HG02884 (cell line): Measurements from ENCODE around the gene BTN2A1.
"Not testable (repeated sequence)": the region's sequence is repeated elsewhere in the genome, so short reads cannot be mapped to it uniquely, and the experiment has no call there.

Experiments used
- ATAC-seq: cut with Tn5 transposase; IDR thresholded peaks from one replicate; pipeline ENCODE4 v1.9.1; 2021; ENCODE audit warnings: mild to moderate bottlenecking, moderate library complexity; ENCODE audit not compliant: unreplicated experiment

Gene BTN2A1

DNA sequence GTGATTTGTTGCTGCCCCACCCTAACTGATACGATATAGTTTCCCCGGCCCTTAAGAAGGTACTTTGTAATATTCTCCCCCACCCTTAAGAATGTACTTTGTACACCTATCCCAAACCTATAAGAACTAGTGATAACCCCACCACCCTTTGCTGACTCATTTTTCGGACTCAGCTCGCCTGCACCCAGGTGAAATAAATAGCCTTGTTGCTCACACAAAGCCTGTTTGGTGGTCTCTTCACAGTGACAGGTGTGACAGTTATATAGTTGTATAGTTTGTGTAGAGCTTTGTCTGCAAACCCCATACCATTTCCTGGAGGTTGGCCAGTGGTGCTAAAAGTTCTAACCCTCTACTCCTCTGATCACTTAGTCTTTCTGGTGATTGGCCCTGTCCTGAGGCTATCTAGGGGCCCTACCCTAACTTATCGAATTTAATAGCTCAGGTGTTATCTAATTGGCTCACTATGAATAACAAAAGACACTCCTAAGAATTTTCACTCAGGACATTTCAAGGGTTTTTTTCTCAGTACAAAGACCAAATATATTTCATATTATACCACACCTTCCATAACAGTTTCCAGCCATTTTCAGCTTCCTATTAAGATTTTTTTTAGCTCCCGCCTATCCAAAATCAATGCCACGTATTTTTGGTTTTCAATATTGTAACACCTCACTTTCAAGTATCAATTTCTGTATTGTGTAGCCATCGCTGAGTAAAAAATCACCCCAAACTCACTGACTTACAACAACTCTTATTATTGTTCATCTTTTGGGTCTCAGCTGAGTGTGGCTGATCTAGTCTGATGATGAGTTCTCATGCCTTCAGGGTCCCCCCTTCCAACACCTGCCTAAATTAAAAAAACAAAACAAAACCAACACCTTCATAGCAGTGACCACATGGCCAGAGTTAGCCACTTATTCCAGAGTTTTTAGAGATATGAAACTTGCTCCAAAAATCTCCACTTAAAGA lies 32.5 kb downstream of the BTN2A1 start:
- no peak for ATAC-seq

DNA sequence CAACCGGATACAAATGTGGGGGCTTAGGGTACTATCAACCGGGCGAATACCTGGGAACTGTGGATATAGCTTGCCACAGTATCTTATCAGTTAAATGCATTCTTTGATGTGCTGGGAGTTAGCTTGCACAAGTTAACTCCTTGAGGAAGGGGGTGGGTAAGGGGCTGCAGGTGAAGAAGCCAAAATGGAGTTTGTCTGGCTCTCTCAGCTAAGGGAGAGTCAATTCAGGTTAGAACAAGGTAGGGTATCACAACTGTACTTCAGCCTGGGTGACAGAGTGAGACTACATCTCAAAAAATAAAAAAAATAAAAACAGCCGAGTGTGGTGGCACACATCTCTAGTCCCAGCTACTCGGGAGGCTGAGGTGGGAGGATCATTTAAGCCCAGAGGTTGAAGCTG lies 33.8 kb downstream of the BTN2A1 start:
- no peak for ATAC-seq

DNA sequence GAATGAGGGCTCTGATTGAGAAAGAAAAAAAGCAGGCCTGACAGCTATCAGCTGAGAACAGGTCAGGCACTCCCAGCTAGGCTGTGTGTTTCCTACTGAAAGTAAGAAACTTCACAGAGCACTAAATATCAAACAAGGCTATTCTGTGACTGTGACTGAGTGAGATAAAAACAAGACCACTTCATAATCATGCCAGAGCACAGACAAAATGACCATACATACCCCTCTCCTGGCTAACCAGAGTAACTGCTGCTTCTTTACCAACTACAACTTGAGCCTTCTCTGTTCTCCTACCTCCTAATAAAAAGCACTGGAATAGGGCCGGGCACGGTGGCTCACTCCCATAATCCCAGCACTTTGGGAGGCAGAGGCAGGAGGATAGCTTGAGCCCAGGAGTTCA lies 35.5 kb downstream of the BTN2A1 start:
- no peak for ATAC-seq

- ATAC-seq = no peak
Observed at GRCh38 chr6:26494117-26494516, 36.4 kb downstream of the BTN2A1 start.

DNA sequence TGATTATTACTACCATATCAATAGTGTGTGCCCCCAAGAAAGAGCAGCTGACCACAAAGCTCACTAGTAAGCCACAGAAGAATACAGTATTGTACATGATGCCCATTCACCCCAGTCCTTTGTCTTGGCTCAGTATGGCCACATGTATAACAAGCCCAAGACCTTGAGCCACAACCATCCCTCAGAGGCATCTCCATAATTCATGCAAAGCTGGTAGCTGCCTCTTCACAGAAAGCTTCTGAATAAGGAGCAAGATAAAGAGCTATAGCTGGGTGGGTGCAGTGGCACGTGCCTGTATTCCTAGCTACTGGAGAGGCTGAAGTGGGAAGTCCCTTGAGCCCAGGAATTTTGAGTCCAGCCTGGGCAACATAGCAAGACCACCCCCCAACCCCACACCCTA lies 37.5 kb downstream of the BTN2A1 start:
- ATAC-seq = no peak

DNA sequence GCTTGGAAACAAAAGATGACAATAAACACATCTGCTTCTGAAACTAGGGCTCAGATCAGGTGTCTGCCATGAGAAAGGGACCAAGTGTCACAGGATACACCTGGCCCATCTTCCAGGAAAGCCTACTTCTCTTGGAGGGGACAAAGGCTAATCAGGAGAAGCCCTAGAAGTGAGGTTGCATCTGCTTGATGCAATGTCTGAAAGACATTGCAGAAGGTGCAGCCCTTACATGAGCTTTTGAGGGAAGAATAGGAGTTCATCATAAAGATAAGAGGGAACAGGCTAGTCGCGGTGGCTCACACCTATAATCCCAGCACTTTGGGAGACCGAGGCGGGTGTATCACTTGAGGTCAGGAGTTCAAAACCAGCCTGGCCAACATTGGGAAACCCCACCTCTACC lies 39.9 kb downstream of the BTN2A1 start:
- no peak for ATAC-seq

DNA sequence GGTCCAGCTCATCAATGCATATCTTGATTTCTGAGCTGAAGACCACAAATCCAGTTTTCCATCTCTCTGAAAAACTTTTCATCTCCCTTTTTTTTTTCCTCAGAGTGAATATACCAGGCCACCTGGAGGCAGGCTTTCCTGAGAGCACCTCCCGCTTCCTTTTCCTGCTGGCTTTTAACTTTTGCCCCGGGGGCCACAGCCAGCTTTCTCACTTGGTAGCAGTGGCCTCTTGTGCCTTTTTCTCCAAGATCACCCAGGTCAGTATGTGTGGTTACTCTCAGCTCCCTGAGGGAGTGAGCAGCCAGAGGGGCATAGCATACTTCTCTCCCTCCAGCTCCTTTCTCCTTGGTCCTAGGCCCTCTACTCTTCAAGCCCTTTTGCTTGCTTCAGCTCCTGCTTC lies 42.3 kb downstream of the BTN2A1 start, which contains the start of gene BTN1A1:
Gene BTN1A1 (plus strand): TSS at position 202 of the 400 bp plus-strand sequence. CDS start 984 bp downstream, outside the sequence.
- ATAC-seq = no peak

GRCh38 chr6:26501482-26501986 lies 43.8 kb downstream of the BTN2A1 start:
- ATAC-seq = no peak

GRCh38 chr6:26502165-26502564 lies 44.4 kb downstream of the BTN2A1 start:
- ATAC-seq = no peak

DNA sequence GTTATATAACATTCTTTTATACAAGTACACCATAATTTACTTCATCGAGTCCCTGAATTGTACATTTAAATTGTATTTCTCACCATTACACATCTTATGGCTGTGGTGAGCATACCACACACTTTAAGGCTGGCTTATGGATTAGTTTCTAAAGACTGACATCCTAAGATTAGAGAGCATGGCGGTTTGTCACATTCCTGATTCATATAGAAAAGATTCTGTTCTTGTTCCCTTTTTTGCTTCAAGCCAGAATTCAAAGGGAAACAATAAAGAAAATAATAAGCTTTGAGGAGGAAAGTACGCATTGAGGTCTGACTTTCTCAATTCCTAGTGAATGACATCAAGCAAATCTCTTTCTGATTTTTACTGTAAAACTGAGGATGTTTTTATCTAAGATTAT lies 44.9 kb downstream of the BTN2A1 start:
- no peak for ATAC-seq

- ATAC-seq = no peak
Observed at GRCh38 chr6:26507658-26508057, 49.9 kb downstream of the BTN2A1 start.

DNA sequence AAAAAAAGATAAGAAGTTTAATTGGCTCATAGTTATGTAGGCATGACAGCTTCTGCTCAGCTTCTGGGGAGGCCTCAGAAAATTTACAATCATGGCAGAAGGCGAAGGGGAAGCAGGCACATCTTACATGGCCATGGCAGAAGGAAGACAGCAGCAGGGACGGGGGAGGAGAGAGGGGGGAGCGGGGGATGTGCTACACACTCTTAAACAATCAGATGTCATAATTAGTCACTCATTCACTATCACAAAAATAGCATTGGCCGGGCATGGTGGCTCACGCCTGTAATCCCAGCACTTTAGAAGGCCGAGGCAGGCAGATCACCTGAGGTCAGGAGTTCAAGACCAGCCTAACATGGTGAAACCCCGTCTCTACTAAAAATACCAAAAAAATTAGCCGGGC lies 53.3 kb downstream of the BTN2A1 start:
- ATAC-seq = not testable (repeated sequence)

DNA sequence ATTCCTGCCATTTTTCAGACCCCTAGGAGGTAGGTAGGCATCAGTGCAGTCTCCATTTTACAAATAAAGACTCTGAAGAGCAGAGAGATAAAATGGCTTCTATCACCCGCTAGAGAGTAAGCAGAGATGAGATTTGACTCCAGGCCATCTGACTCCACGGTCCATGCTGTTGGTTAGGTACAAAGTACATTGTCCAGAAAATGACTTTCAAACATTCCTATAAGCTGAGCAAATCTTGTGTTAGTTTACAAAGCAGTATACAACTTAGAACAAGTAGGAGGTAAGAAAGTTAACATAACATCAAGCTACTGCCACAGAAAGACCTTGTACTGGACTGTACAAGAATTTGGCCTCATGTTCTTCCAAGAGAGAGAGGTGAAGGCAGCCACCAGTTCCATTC lies 57.2 kb downstream of the BTN2A1 start:
- ATAC-seq = no peak

- no peak for ATAC-seq
Observed at GRCh38 chr6:26516481-26517427, 59.0 kb downstream of the BTN2A1 start.
